ENCODE measurements around the gene RBM17. TPM values are rescaled to one million over a fixed set of nuclear protein-coding genes. Genes with fewer than 3 reads are reported as not detected.

RBM17 gene
- total and polyA plus RNA-seq, 9 donors, result 56.2 to 94.4 (median 70.3) TPM

DNA sequence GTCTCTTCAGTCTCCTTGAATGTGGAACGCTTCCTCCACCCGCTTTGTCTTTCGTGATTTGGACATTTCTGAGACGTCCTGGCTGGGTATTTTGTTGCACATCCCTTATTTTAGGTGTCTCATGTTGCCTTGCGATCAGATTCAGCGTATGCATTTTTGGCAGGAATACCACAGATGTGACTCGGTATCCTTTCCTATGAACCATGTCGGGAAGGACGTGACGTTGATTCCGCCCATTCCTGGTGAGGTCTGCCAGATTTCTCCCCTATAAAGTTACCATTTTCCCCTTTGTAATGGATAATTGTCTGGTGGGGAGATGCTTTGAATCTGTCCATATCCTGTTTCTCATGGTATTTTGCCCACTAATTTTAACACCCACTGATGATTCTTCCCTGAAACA is 49.6 kb downstream of the RBM17 start:
- H3K27ac ChIP-seq, result no peak overlapping the region
- no peak for TF ChIP-seq EP300 (IDR thresholded peaks at IDR 0.05)
- TF ChIP-seq POLR2A (IDR thresholded peaks at IDR 0.05), result no peak
- TF ChIP-seq, protein P1, sequence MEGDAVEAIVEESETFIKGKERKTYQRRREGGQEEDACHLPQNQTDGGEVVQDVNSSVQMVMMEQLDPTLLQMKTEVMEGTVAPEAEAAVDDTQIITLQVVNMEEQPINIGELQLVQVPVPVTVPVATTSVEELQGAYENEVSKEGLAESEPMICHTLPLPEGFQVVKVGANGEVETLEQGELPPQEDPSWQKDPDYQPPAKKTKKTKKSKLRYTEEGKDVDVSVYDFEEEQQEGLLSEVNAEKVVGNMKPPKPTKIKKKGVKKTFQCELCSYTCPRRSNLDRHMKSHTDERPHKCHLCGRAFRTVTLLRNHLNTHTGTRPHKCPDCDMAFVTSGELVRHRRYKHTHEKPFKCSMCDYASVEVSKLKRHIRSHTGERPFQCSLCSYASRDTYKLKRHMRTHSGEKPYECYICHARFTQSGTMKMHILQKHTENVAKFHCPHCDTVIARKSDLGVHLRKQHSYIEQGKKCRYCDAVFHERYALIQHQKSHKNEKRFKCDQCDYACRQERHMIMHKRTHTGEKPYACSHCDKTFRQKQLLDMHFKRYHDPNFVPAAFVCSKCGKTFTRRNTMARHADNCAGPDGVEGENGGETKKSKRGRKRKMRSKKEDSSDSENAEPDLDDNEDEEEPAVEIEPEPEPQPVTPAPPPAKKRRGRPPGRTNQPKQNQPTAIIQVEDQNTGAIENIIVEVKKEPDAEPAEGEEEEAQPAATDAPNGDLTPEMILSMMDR (IDR thresholded peaks at IDR 0.05), result no peak
- H3K36me3 ChIP-seq, result no peaks in the 10 kb centered on the region
- no peak overlapping the region for H3K4me3 ChIP-seq
- intact Hi-C loops (cut with DNase I), result no loop called here
- WGBS, 3 donors, result 90 to 93% (median 90%) methylated on average over 11 of the region's 11 CpGs
- peak in 1 of 5 donors; percentile 6 for DNase-seq
- no peaks in the 10 kb centered on the region for H3K4me1 ChIP-seq (ENCODE audit: insufficient read depth)
- no peaks in the 10 kb centered on the region for H3K27me3 ChIP-seq
- no peaks in the 10 kb centered on the region for H3K9me3 ChIP-seq

DNA sequence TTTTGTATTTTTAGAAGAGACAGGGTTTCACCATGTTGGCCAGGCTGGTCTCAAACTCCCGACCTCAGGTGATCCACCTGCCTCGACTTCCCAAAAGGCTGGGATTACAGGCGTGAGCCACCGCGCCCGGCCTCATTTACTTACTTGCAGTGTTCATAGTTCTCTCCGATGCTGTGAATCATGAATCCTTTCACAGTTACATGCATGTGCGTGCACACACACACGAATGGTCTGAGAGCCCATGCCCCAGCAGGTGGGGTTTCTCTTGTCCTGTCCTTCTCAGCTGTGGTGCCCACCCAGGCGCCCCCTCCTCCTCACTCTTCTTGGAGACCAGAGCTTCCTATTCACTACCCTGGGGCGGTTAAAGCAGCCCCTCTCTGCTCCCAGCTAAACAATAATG is 50.6 kb downstream of the RBM17 start:
- Histone ChIP-seq H3K9me3 (no peaks in the 10 kb centered on the region), H3K27ac (no peak overlapping the region), H3K4me1 (ENCODE audit: insufficient read depth) (peaks cover 5% of the 10 kb centered on the region), H3K36me3 (no peaks in the 10 kb centered on the region), H3K27me3 (no peaks in the 10 kb centered on the region), H3K4me3 (no peak overlapping the region)
- TF ChIP-seq, protein P1 (IDR thresholded peaks at IDR 0.05), result no peak
- TF ChIP-seq EP300 (IDR thresholded peaks at IDR 0.05) (no peak), POLR2A (IDR thresholded peaks at IDR 0.05) (no peak)
- WGBS, 3 donors, result 86 to 92% (median 89%) methylated on average over 11 of the region's 11 CpGs
- intact Hi-C loops (cut with DNase I), result no loop called here
- peak in 2 of 5 donors; percentile 18 to 21 for DNase-seq

DNA sequence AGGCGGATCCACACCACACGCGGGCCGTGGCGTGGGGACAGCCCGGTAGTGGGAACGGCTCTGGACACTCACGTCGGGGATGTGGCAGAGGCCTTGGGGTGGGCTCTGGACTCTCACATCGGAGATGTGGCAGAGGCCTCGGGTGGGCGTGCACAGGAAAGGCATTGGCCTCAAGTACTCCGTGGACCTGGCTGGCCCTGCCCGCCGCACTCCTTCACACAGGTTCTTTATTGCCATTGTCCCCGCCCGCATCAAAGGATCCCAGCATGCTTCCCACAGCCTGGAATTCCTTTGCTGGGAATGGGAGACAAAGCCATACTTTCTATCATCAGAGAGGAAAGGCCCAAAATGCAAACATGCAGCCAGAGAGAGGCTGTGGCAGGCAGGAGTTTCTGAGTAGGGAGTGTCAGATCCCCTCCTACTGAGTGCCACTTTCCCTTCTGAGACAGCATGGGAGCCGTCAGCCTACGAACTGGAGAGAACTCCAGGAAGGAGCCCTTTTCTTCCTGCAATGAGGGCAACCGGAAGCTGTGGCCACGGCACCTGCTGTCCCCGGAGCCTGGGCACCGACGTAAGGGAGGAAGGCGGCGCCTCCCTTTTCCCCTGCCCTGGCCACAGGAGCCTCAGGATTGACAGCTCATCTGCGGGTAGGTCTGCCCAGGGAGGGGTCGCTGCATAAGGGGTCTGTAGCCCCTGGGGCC is 51.5 kb downstream of the RBM17 start:
- 79 to 86% (median 81%) methylated on average over 28 of the region's 28 CpGs for WGBS, 3 donors
- no peaks in the 10 kb centered on the region for H3K9me3 ChIP-seq

DNA sequence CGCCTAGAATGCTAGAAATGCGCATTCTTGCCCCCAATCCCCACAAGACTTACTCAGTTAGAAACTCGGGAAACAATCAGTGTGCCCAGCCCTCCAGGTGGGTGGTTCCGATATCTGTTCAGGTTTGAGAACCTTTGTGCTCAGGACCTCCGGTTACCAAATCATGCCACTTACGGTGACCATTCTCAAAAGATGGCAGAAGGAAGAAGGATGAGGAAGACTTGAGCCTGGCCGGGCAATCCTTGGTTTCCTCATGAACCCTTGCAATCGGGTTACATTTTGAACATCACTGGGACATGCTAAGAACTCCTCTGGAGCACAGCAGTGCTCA is 52.1 kb downstream of the RBM17 start:
- no peaks in the 10 kb centered on the region for H3K36me3 ChIP-seq
- no peaks in the 10 kb centered on the region for H3K9me3 ChIP-seq
- H3K27me3 ChIP-seq, result no peaks in the 10 kb centered on the region
- H3K4me3 ChIP-seq, result no peak overlapping the region
- peaks cover 6% of the 10 kb centered on the region for H3K4me1 ChIP-seq (ENCODE audit: insufficient read depth)
- WGBS, 3 donors, result 86 to 92% (median 86%) methylated on average over 8 of the region's 8 CpGs
- H3K27ac ChIP-seq, result no peak overlapping the region
- intact Hi-C loops (cut with DNase I), result loop anchor here in 1 of 4 donors (10.0 kb wide), 1 partner anchor 64 kb away; the partner anchor contains the start of gene PFKFB3
- DNase-seq, result no peak
- TF ChIP-seq EP300 (IDR thresholded peaks at IDR 0.05), result no peak
- TF ChIP-seq, protein P1 (IDR thresholded peaks at IDR 0.05), result no peak
- no peak for TF ChIP-seq POLR2A (IDR thresholded peaks at IDR 0.05)

More for the DNA sequence above, 51.5 kb downstream of the RBM17 start:
- no peaks in the 10 kb centered on the region for H3K27me3 ChIP-seq
- TF ChIP-seq POLR2A (IDR thresholded peaks at IDR 0.05), result no peak
- TF ChIP-seq, protein P1 (IDR thresholded peaks at IDR 0.05), result no peak
- TF ChIP-seq EP300 (IDR thresholded peaks at IDR 0.05), result no peak
- no peak overlapping the region for H3K27ac ChIP-seq
- H3K4me3 ChIP-seq, result no peak overlapping the region
- H3K36me3 ChIP-seq, result no peaks in the 10 kb centered on the region
- peak in 1 of 5 donors; percentile 29 for DNase-seq
- intact Hi-C loops (cut with DNase I), result loop anchor here in 1 of 4 donors (10.0 kb wide), 1 partner anchor 65 kb away; the partner anchor contains the start of gene PFKFB3
- peaks cover 5% of the 10 kb centered on the region for H3K4me1 ChIP-seq (ENCODE audit: insufficient read depth)
